ENCODE measurements around the gene NBPF1.
"Not testable (repeated sequence)": the region's sequence is repeated elsewhere in the genome, so short reads cannot be mapped to it uniquely, and the experiment has no call there.

NBPF1 gene

DNA sequence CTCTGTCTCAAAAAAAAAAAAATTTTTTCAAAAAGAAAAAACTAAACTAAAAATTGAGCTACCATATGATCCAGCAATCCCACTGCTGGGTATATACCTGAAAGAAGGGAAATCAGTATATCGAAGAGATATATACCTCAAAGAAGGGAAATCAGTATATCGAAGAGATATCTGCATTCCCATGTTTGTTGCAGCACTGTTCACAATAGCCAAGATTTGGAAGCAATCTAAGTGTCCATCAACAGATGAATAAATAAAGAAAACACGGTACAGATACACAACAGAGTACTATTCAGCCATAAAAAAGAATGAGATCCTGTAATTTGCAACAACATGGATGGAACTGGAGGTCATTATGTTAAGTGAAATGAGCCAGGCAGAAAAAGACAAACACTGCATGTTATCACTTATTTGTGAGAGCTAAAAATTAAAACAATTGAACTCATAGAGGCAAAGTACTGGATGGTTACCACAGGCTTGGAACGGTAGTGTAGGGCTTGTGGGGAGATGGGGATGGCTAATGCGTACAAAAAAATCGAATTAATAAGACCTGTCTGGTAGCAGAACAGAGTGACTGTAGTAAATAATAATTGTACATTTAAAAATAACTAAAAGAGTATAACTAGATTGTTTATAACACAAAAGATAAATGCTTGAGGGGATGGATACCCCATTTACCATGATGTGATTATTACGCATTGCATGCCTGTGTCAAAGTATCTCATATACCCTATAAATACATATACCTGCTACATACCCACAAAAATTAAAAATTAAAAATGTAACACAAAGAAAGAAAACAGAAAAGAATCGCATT, 28.0 kb upstream of the NBPF1 start:
- DNase-seq = not testable (repeated sequence)

GRCh38 chr1:16639091-16640031, 26.0 kb upstream of the NBPF1 start:
- not testable (repeated sequence) for DNase-seq

GRCh38 chr1:16637941-16638778, 24.8 kb upstream of the NBPF1 start:
- not testable (repeated sequence) for DNase-seq

- DNase-seq = not testable (repeated sequence)
Observed at GRCh38 chr1:16636551-16637195, 23.3 kb upstream of the NBPF1 start.

GRCh38 chr1:16635959-16636358, 22.6 kb upstream of the NBPF1 start:
- DNase-seq = not testable (repeated sequence)

- DNase-seq = not testable (repeated sequence)
Observed at GRCh38 chr1:16633540-16634282, 20.3 kb upstream of the NBPF1 start.

GRCh38 chr1:16632044-16632850, 18.9 kb upstream of the NBPF1 start:
- DNase-seq = not testable (repeated sequence)

GRCh38 chr1:16631248-16632043, 18.1 kb upstream of the NBPF1 start:
- no peak for DNase-seq

DNA sequence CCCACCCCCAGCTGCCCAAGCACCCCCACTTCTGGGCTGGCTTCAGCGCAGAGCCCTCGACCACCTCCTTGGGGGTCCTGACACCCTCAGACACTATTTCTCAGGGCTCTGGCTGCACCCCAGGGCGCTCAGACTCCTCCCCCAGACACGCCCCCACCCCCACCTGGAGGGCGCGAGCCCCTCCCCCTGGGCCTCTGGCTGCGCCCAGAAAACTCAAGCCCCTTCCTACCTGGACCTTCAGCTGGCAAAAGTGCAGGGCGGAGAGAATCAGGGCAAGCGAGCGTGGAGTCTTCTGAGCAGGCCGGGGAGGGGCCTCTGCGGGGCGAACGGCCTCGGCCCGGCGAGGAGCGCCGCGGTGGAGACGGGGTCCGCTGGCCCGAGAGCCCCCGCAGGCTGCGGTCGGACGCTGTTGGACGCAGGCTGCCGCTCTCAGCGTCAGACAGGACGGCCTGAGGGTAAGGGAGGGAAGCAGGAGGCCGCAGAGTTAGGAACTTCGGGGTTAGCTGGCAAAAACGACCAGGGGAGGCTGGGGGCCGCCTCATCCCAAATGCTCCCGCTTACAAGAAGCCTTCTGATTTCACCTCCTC, 17.4 kb upstream of the NBPF1 start:
- DNase-seq = no peak

DNA sequence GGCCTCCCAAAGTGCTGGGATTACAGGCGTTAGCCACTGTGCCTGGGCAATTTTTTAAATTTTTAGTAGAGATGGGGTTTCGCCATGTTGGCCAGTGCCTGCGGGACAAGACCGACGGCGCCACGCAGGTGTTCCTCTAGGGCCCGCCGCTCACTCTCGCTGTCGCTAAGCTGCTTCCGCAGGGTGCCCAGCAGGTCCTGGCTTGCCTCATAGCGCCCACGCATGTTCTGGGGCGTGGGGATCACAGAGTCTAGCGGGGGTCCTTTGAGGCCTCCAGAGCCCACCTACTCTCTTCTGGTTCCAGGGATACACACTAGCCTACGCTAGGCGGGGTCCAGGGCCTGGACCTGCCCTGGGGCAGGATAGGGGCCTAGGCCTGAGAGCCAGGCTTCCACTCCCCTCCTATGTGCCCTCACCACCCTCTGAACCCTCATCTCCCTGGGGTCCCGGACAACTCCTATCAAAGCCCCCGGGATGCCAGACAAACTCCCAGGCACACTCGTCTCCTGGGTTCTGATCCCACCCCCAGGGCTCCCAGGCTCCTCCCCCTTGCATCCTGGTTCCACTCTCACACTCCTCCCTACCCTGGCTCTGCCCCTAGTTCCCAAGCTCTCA, 16.7 kb upstream of the NBPF1 start:
- DNase-seq = not testable (repeated sequence)

DNA sequence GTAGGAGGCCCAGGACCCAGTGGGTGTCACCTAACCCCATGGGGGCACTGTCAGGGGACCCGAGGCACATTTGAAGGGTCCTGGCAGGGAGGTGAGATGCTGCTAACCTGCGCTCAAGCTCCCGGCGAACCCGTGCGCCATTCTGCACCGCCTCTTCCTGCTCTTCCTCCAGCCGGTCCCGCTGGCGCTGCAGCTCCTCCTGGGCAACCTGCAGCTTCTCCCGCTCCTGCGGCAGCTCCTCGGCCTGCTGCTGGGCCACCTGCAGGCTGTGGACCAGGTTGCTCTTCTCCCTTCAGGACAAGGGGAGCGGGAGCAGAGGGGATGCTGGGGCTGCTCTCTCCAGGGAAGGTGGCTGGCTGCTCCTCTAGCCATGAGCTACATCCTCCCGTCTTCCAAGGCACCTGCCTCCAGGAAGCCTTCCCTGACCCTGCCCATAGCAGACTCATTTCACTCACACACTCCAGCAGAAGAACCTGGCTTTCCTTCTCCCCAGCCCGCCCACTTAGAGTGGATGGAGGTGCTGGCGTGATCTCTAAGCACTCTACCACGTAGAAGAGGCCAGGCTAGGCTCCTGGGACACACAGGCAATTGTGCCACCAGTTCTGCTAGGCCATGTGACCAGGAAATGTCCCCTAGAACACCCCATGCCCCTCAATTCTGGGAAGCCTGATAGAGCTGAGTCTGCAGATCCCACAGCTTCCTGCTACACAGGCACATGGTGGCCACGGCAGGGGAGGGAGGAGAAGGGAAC, 15.2 kb upstream of the NBPF1 start:
- no peak for DNase-seq

DNA sequence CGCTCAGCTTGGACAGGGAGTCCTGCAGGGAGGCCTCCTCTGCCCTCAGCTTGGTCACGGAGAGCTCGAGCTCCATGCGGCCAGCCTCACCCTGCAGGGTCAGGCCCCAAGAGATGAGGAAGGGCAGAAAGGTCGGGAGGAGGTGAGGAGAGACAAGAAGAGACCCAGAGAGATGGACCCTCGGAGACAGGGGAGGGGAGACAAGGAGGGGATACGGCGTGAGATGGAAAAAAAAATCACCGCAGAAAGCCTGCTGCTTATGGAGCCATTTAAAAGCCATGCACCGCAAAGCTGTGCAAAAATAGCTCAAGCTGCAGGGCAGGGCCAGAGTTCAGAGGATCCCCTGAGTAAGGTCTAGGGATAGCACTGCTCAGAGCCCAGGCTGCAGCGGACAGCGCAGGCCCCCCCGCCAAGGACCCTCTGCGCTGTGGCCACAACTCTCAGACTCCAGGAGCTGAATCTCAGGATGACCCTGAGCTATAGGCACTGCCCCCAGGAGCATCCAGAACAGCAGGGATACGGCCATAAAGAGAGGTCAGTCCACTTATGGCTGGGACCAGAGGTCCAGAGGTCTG, 13.1 kb upstream of the NBPF1 start:
- DNase-seq = not testable (repeated sequence)

DNA sequence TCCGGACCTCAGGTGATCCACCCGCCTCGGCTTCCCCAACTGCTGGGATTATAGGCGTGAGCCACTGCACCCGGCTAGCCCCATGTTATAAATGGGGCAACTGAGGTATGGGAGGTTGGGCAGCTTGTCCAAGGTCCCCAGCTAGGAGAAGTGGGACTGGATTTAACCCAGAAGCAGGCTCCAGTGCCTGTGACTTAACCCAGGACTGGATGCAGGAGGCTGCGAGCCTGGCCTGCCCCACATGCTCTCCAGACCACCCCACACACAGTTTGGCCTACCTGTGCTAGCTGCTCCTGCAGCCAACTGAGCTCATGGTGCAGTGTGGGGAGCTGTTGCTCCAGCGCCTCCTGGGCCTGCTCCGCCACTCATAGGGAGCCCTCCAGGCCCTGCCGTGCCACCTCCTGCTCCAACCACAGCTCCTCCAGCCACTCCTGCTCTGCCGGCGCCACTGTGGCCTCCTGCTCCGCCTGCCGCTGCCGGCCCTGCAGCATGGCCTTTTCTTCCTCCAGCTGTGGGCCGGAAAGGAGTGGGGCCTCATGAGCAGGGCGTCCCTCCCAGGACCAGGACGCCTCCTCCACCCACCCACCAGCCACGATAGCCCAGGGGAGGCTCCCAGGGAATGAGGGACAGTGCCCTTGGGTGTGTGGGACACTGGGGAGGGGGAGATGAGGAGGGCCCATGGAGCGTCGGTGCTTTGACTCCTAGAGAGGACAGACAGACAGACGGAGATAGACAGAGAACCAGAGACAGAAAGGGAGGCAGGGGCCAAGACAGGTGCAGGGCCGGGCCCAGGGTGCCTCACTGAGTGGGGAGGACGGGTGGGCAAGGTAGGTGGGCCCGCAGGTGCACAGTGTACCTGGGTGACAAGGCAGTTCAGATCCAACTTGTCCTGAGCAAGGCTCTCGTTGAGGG, 12.4 kb upstream of the NBPF1 start:
- DNase-seq = no peak

DNA sequence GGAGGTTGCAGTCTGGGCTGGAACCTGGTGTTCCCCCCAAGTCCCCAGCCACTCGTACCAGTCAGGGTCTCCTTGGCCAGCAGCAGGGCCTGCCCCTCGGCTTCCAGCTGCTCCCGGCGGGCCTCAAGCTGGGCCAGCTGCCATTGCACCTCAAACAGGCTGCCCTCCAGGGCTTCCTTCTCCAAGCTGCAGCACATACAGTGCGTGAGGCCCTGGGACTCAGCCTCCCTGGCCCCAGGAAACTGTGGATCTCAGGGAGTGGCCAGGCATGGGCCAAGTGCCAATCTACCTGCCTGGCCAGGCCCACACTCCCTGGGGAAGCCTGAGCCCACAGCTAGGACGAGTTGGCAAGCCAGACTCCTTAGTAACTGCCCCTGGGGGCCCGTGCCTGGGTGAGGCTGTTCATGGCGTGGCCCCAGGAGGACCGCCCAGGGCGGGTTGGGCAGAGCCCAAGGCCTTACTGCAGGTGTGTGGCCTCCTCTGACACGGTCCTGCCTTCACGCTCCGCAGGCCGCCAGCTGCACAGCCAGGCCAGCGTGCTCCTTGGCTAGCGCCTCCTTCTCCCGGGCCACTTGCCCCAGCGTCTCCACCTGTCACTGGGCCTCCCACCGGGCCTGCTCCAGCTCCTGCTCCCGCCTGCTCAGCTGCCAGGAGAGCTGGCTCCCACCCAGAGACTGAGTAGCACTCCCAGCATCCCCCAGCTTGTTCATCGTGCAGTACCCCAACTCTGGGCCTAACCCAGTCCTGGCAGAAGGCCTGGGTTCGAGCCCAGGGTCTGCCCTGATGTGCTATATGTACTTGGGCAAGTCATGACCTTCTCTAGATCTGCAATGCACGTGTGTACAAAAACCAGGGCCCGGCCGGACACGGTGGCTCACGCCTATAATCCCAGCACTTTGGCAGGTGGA, 10.7 kb upstream of the NBPF1 start:
- DNase-seq = not testable (repeated sequence)

DNA sequence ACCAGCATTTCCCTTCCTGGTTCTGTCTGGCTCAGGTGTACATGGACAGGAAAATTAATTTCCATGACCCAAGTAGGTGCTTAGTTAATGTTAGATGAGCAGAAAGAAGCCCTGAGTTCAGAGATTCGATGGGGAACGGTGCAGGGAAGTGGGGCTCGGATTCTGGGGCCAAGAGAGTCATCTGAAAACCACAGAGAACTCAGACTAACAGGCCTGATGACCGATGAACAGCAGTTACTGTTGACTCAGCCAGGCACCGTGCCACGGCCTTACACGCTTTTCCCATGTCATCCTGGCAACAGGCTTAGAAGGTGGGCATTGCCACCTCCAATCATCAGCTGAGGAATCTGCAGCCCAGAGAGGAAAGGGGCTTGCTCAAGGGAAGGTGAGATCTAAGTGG, 10.0 kb upstream of the NBPF1 start:
- DNase-seq = not testable (repeated sequence)

Measured in SIG-M5 (cell line).